Measurements from ENCODE around the gene PACS2. TPM values are rescaled to one million over a fixed set of nuclear protein-coding genes. Genes with fewer than 3 reads are reported as not detected.

PACS2 gene
- total and polyA plus RNA-seq, 2 donors (not counting 1 experiment from before 2014, with no cell fraction given) = 65.6 to 70.7 TPM

DNA sequence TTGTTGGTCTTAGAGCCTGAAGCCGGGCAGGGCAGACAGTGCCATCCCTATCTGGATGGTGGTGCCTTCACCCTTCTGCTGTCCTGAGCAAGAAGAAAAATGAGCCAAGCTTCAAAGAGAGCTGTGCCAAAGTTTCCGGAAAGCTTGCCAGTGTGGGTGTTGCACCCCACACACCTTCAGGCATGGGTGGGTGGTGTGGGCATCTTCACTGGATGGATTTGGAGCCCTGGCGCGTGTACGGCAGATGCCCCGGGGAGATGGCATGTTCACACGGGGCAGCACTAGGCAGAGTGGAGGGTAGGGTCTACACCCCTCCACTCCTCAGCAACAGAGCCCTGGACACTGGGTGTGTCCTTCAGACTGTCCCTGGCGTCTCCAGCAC is 33.0 kb downstream of the PACS2 start:
- ChIA-PET CTCF (no interaction called here), POLR2A (no interaction called here)
- Histone ChIP-seq H3K27ac (ENCODE audit: low read length in 2 of 2) (no peak overlapping the region), H3K4me2 (replicated peaks; ENCODE audit: low read depth, low read length, poor library complexity, severe bottlenecking) (no peak overlapping the region), H3K27me3 (replicated peaks in 1 of 4; ENCODE audit: control extremely low read depth in 1 of 4, control insufficient read depth in 3 of 4, insufficient read depth in 4 of 4, low read length in 3 of 4) (no peaks in the 10 kb centered on the region), H2AFZ (ENCODE audit: insufficient read depth, low read depth, low read length, poor library complexity, severe bottlenecking) (no peak overlapping the region), H3K9me3 (ENCODE audit: control extremely low read depth in 1 of 3, control insufficient read depth in 2 of 3, insufficient read depth in 1 of 3, low read length in 2 of 3) (peaks cover 0 to 11% (median 4%) of the 10 kb centered on the region in 3 donors), H3K9ac (ENCODE audit: low read length) (no peak overlapping the region), H4K20me1 (ENCODE audit: control insufficient read depth, insufficient read depth, low read length, poor library complexity, severe bottlenecking) (peaks cover 38% of the 10 kb centered on the region), H3K36me3 (replicated peaks in 1 of 2; ENCODE audit: control extremely low read depth in 1 of 2, control insufficient read depth in 1 of 2, extremely low read depth in 1 of 2, insufficient read depth in 2 of 2, low read length in 1 of 2) (no peaks in the 10 kb centered on the region), H3K4me3 (ENCODE audit: control extremely low read depth in 1 of 5, extremely low read depth in 1 of 5, insufficient read depth in 1 of 5, low read depth in 2 of 5, low read length in 4 of 5) (no peak overlapping the region), H3K4me1 (ENCODE audit: control insufficient read depth in 2 of 2, insufficient read depth in 2 of 2, low read length in 2 of 2) (peaks cover 4 to 11% of the 10 kb centered on the region in 2 donors), H3K79me2 (ENCODE audit: control insufficient read depth, insufficient read depth, low read length) (peaks cover 12% of the 10 kb centered on the region)
- WGBS (ENCODE audit: insufficient coverage) = 97% methylated on average over 3 of the region's 8 CpGs
- ATAC-seq (ENCODE audit: low read depth) (no peak), DNase-seq (no peak)
- TF ChIP-seq, protein P1, sequence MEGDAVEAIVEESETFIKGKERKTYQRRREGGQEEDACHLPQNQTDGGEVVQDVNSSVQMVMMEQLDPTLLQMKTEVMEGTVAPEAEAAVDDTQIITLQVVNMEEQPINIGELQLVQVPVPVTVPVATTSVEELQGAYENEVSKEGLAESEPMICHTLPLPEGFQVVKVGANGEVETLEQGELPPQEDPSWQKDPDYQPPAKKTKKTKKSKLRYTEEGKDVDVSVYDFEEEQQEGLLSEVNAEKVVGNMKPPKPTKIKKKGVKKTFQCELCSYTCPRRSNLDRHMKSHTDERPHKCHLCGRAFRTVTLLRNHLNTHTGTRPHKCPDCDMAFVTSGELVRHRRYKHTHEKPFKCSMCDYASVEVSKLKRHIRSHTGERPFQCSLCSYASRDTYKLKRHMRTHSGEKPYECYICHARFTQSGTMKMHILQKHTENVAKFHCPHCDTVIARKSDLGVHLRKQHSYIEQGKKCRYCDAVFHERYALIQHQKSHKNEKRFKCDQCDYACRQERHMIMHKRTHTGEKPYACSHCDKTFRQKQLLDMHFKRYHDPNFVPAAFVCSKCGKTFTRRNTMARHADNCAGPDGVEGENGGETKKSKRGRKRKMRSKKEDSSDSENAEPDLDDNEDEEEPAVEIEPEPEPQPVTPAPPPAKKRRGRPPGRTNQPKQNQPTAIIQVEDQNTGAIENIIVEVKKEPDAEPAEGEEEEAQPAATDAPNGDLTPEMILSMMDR (IDR thresholded peaks at IDR 0.05) = no peak
- no peak for TF ChIP-seq EZH2 (IDR thresholded peaks at IDR 0.05; ENCODE audit: borderline replicate concordance, insufficient read depth, low read depth, low read length, poor library complexity, severe bottlenecking)
- no peak overlapping the region for H3K4me3 Mint-ChIP-seq
- no peaks in the 10 kb centered on the region for H3K27me3 Mint-ChIP-seq
- H3K27ac Mint-ChIP-seq = no peak overlapping the region
- H3K4me1 Mint-ChIP-seq = peaks cover 13% of the 10 kb centered on the region
- intact Hi-C loops (cut with micrococcal nuclease) = no loop called here
- no peaks in the 10 kb centered on the region for H3K9me3 Mint-ChIP-seq (ENCODE audit: insufficient read depth)

GRCh38 chr14:105348169-105348944 is 33.8 kb downstream of the PACS2 start:
- peaks cover 42% of the 10 kb centered on the region for H4K20me1 ChIP-seq (ENCODE audit: control insufficient read depth, insufficient read depth, low read length, poor library complexity, severe bottlenecking)
- ATAC-seq (ENCODE audit: low read depth) (no peak), DNase-seq (no peak)
- 89% methylated on average over 26 of the region's 26 CpGs for WGBS (ENCODE audit: insufficient coverage)
- peaks cover 0 to 17% (median 5%) of the 10 kb centered on the region in 3 donors for H3K9me3 ChIP-seq (ENCODE audit: control extremely low read depth in 1 of 3, control insufficient read depth in 2 of 3, insufficient read depth in 1 of 3, low read length in 2 of 3)
- no peak overlapping the region for H3K4me2 ChIP-seq (replicated peaks; ENCODE audit: low read depth, low read length, poor library complexity, severe bottlenecking)
- TF ChIP-seq EZH2 (IDR thresholded peaks at IDR 0.05; ENCODE audit: borderline replicate concordance, insufficient read depth, low read depth, low read length, poor library complexity, severe bottlenecking) = no peak
- TF ChIP-seq, protein P1 (IDR thresholded peaks at IDR 0.05) = no peak
- H3K4me1 ChIP-seq (ENCODE audit: control insufficient read depth in 2 of 2, insufficient read depth in 2 of 2, low read length in 2 of 2) = peaks cover 4 to 13% of the 10 kb centered on the region in 2 donors
- H2AFZ ChIP-seq (ENCODE audit: insufficient read depth, low read depth, low read length, poor library complexity, severe bottlenecking) = no peak overlapping the region
- H3K27me3 ChIP-seq (replicated peaks in 1 of 4; ENCODE audit: control extremely low read depth in 1 of 4, control insufficient read depth in 3 of 4, insufficient read depth in 4 of 4, low read length in 3 of 4) = no peaks in the 10 kb centered on the region
- H3K36me3 ChIP-seq (replicated peaks in 1 of 2; ENCODE audit: control extremely low read depth in 1 of 2, control insufficient read depth in 1 of 2, extremely low read depth in 1 of 2, insufficient read depth in 2 of 2, low read length in 1 of 2) = no peaks in the 10 kb centered on the region
- no peak overlapping the region for H3K27ac ChIP-seq (ENCODE audit: low read length in 2 of 2)
- Mint-ChIP-seq H3K27ac (no peak overlapping the region), H3K9me3 (ENCODE audit: insufficient read depth) (no peaks in the 10 kb centered on the region), H3K4me3 (no peak overlapping the region), H3K4me1 (peaks cover 12% of the 10 kb centered on the region), H3K27me3 (no peaks in the 10 kb centered on the region)
- ChIA-PET CTCF (no interaction called here), POLR2A (no interaction called here)
- no peak overlapping the region for H3K4me3 ChIP-seq (ENCODE audit: control extremely low read depth in 1 of 5, extremely low read depth in 1 of 5, insufficient read depth in 1 of 5, low read depth in 2 of 5, low read length in 4 of 5)
- H3K9ac ChIP-seq (ENCODE audit: low read length) = no peak overlapping the region
- intact Hi-C loops (cut with micrococcal nuclease) = no loop called here
- H3K79me2 ChIP-seq (ENCODE audit: control insufficient read depth, insufficient read depth, low read length) = peaks cover 12% of the 10 kb centered on the region
